ENCODE measurements around the gene FOXP3.

The FOXP3 gene

GRCh38 chrX:49249071-49249470 is 15.4 kb downstream of the FOXP3 start:
- no peak for DNase-seq

GRCh38 chrX:49247916-49248811 is 16.3 kb downstream of the FOXP3 start:
- no peak for DNase-seq

- DNase-seq: no peak
Measured at GRCh38 chrX:49247346-49247745, 17.2 kb downstream of the FOXP3 start.

- DNase-seq: no peak
Measured at GRCh38 chrX:49246541-49246940, 18.0 kb downstream of the FOXP3 start.

GRCh38 chrX:49244207-49244606 is 20.3 kb downstream of the FOXP3 start:
- no peak for DNase-seq

- DNase-seq: no peak
Measured at GRCh38 chrX:49243166-49243565, 21.3 kb downstream of the FOXP3 start.

GRCh38 chrX:49242545-49243066 is 21.9 kb downstream of the FOXP3 start:
- no peak for DNase-seq

GRCh38 chrX:49238735-49239134 is 25.8 kb downstream of the FOXP3 start:
- no peak for DNase-seq

- DNase-seq: peak in 1 of 2 donors; percentile 34
Measured at GRCh38 chrX:49237060-49237459, 27.4 kb downstream of the FOXP3 start.

GRCh38 chrX:49233887-49234555 is 30.5 kb downstream of the FOXP3 start:
- DNase-seq: no peak

GRCh38 chrX:49233176-49233575 is 31.3 kb downstream of the FOXP3 start, which contains the start of gene CACNA1F:
CACNA1F (minus strand) TSS chrX:49233340; CDS start chrX:49233309, 31 bp downstream.
- DNase-seq: no peak

- no peak for DNase-seq
Measured at GRCh38 chrX:49232525-49232924, 32.0 kb downstream of the FOXP3 start.

- no peak for DNase-seq
Measured at GRCh38 chrX:49231333-49232000, 33.0 kb downstream of the FOXP3 start.

GRCh38 chrX:49230500-49231232 is 33.8 kb downstream of the FOXP3 start:
- peak; percentile 64 to 71 for DNase-seq

GRCh38 chrX:49228185-49228584 is 36.3 kb downstream of the FOXP3 start:
- DNase-seq: no peak

GRCh38 chrX:49227726-49228125 is 36.8 kb downstream of the FOXP3 start:
- no peak for DNase-seq

- no peak for DNase-seq
Measured at GRCh38 chrX:49226946-49227345, 37.6 kb downstream of the FOXP3 start.

- no peak for DNase-seq
Measured at GRCh38 chrX:49225858-49226257, 38.7 kb downstream of the FOXP3 start.

- DNase-seq: no peak
Measured at GRCh38 chrX:49221868-49222267, 42.6 kb downstream of the FOXP3 start.

GRCh38 chrX:49220100-49220499 is 44.4 kb downstream of the FOXP3 start:
- DNase-seq: no peak

- DNase-seq: no peak
Measured at GRCh38 chrX:49214996-49215526, 49.4 kb downstream of the FOXP3 start.

GRCh38 chrX:49214416-49214815 is 50.1 kb downstream of the FOXP3 start:
- DNase-seq: no peak

Data from CD4-positive, alpha-beta T cell treated with Interleukin-1 beta for 1 hour (primary cell).